ENCODE data around the gene GOLGB1.

- TF ChIP-seq CTCF (conservative IDR thresholded peaks at IDR 0.05 in 1 of 2, IDR thresholded peaks at IDR 0.05 in 1 of 2; ENCODE audit: extremely low read depth in 1 of 2, insufficient read depth in 1 of 2, low read depth in 1 of 2, low read length in 2 of 2): no peak
- no peak for TF ChIP-seq EZH2 (IDR thresholded peaks at IDR 0.05; ENCODE audit: borderline replicate concordance, low read length)
These were observed 8.4 kb upstream of the GOLGB1 start for GRCh38 chr3:121757812-121758545.
